ENCODE results near the gene PRICKLE1. TPM values are rescaled to one million over a fixed set of nuclear protein-coding genes. Genes with fewer than 3 reads are reported as not detected.

PRICKLE1 gene
- total RNA-seq, 2 donors from 2014 or later, result 3.6 to 4.7 TPM

DNA sequence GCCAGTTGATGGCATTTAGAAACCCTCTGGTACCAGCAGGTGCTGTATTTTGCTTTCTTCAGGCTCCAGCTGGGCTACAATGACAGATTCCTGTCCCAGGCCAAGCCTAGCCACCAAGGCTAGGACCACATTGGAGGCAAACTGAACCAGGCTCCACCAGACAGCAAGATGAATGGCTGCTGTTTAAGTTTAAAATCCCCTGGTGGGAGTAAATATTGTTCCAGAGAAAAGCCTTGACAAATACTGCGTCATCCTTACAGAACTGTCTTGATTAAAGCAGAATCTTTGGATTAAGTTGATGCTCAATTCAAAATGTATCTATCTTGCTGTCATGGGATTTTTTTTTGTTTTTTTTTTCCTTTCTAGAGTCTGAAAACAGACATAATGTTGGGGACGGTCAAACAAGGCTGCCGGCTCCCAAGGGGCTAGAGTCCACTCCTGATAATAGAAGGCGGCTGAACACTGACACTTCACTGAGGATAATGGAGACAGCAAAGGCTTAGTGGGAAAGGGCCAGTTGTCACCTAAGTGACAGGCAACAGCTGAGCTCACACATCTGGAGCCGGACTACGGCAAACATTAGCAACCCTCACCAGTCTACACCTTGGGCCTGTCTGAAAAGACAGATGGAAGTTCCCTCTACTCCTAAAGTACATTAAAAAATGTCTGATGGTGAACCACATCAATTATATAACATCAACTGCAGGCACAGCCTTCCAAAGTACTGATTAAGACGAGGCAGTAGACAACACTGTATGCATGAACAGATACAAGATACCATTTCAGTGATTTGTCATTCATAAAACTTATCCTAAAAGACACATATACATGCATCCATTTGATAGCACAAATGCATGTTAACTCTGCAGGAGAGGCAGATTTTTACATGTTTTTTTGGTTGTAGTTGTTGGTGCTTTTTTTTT, 1.7 kb downstream of the PRICKLE1 start:
- 31 to 34% methylated on average over 7 of the region's 7 CpGs for WGBS, 2 donors
- H3K9me3 ChIP-seq, result no peaks in the 10 kb centered on the region
- no peak overlapping the region for H3K27ac ChIP-seq
- intact Hi-C loops (cut with DNase I), result no loop called here
- peaks cover 22% of the 10 kb centered on the region for H3K4me1 ChIP-seq
- no peak overlapping the region for H3K4me3 ChIP-seq
- ATAC-seq (no peak), DNase-seq (peak in 1 of 4 donors; percentile 10)
- no peaks in the 10 kb centered on the region for H3K36me3 ChIP-seq (replicated peaks in 1 of 2; ENCODE audit: insufficient read depth in 1 of 2, low read depth in 2 of 2)
- H3K27me3 ChIP-seq, result no peaks in the 10 kb centered on the region
- TF ChIP-seq, protein P1, sequence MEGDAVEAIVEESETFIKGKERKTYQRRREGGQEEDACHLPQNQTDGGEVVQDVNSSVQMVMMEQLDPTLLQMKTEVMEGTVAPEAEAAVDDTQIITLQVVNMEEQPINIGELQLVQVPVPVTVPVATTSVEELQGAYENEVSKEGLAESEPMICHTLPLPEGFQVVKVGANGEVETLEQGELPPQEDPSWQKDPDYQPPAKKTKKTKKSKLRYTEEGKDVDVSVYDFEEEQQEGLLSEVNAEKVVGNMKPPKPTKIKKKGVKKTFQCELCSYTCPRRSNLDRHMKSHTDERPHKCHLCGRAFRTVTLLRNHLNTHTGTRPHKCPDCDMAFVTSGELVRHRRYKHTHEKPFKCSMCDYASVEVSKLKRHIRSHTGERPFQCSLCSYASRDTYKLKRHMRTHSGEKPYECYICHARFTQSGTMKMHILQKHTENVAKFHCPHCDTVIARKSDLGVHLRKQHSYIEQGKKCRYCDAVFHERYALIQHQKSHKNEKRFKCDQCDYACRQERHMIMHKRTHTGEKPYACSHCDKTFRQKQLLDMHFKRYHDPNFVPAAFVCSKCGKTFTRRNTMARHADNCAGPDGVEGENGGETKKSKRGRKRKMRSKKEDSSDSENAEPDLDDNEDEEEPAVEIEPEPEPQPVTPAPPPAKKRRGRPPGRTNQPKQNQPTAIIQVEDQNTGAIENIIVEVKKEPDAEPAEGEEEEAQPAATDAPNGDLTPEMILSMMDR (IDR thresholded peaks at IDR 0.05), result no peak
- no peak for TF ChIP-seq POLR2A (IDR thresholded peaks at IDR 0.05)

DNA sequence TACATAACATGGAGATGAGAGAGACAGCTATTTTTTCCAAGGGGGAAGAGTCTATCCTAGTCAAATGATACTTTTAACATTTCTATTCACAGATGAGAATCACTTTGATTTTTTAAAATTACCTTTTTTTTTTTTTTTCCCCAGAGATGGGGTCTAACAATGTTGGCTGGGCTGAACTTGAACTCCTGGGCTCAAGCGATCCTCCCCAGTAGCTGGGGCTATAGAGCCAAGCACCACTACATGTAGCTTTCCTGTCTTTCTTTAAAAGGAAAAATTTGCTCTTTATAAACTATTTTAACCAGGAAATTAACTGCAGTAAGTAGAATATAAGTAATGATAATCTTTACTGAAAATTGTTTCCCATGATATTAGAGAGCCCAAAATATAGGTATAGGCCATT, 3.3 kb downstream of the PRICKLE1 start:
- H3K36me3 ChIP-seq (replicated peaks in 1 of 2; ENCODE audit: insufficient read depth in 1 of 2, low read depth in 2 of 2), result no peaks in the 10 kb centered on the region
- 87 to 92% methylated on average over 1 of the region's 1 CpG for WGBS, 2 donors
- H3K27ac ChIP-seq, result no peak overlapping the region
- no peak for DNase-seq
- H3K4me1 ChIP-seq, result peaks cover 22% of the 10 kb centered on the region
- no peak for TF ChIP-seq POLR2A (IDR thresholded peaks at IDR 0.05)
- TF ChIP-seq, protein P1 (IDR thresholded peaks at IDR 0.05), result no peak
- no peak for ATAC-seq
- intact Hi-C loops (cut with DNase I), result no loop called here
- no peaks in the 10 kb centered on the region for H3K27me3 ChIP-seq
- no peak overlapping the region for H3K4me3 ChIP-seq
- H3K9me3 ChIP-seq, result no peaks in the 10 kb centered on the region

DNA sequence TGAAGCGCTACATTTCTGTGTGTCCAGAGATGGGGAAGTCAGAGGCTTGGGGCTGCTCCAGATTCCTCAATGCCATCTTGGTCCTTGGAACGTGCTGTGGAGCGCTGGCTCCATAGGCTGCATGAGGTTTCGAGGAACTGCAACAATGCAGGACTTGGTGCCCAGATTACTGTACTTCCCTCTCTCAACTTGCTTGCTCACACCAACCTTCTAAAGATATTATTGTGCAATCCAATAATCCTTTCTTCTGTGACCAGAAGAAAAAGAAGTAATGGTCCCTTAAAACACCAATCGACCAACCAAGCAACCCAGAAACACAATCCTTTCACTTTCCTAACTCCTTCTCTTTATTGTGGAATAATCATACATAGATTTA, 3.7 kb downstream of the PRICKLE1 start:
- TF ChIP-seq, protein P1 (IDR thresholded peaks at IDR 0.05), result no peak
- no peak for TF ChIP-seq POLR2A (IDR thresholded peaks at IDR 0.05)
- Histone ChIP-seq H3K27ac (no peak overlapping the region), H3K4me3 (no peak overlapping the region), H3K36me3 (replicated peaks in 1 of 2; ENCODE audit: insufficient read depth in 1 of 2, low read depth in 2 of 2) (no peaks in the 10 kb centered on the region), H3K9me3 (no peaks in the 10 kb centered on the region), H3K27me3 (no peaks in the 10 kb centered on the region), H3K4me1 (peaks cover 21% of the 10 kb centered on the region)
- 81 to 95% methylated on average over 5 of the region's 5 CpGs for WGBS, 2 donors
- no peak for ATAC-seq
- intact Hi-C loops (cut with DNase I), result no loop called here
- no peak for DNase-seq

DNA sequence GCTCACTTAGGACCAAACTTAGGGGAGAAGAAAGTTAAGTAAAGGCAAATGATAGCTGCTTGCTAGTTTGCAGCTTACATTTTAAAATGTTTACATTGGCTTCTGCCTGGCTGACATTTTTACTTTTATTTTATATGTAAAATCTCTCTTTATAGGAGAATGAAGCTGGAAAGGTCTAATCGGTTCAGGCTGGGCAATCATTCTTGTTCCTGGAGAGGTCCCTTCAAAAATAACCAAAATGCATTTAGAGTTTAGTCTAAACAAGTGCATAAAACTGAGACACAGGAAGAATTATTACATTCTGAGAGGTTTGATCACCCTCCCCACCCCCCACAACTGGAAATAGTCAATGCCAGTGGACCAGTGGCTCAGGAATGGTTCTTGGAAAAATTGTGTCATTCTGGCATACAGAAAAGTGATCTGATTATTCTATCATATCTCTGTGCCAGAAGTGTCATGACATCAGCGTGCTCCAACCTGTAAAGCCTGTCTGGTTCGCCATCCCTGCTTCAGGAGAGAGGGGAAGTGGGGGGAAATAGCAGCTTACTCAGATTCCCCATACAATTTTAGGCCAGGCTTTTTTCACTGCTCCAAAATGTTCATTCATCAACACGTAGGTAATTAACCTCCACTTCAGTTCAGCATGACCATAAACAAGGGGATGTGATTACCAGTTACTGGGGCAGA, 4.2 kb downstream of the PRICKLE1 start:
- Histone ChIP-seq H3K27ac (no peak overlapping the region), H3K4me1 (peaks cover 15% of the 10 kb centered on the region)
- WGBS, 2 donors, result 64 to 74% methylated on average over 4 of the region's 4 CpGs

More for the DNA sequence above, 4.2 kb downstream of the PRICKLE1 start:
- intact Hi-C loops (cut with DNase I), result no loop called here
- no peak for TF ChIP-seq POLR2A (IDR thresholded peaks at IDR 0.05)
- TF ChIP-seq, protein P1 (IDR thresholded peaks at IDR 0.05), result no peak
- ATAC-seq, result no peak
- no peaks in the 10 kb centered on the region for H3K27me3 ChIP-seq
- H3K36me3 ChIP-seq (replicated peaks in 1 of 2; ENCODE audit: insufficient read depth in 1 of 2, low read depth in 2 of 2), result no peaks in the 10 kb centered on the region
- no peak for DNase-seq
- no peak overlapping the region for H3K4me3 ChIP-seq
- no peaks in the 10 kb centered on the region for H3K9me3 ChIP-seq

Data from body of pancreas (tissue), 4 donors.